HL-60 (cell line): Measurements from ENCODE around the gene ZNF70.

Experiments
- POLR2AphosphoS5 ChIP-seq: IDR thresholded peaks from 2 replicates; pipeline ENCODE4 v1.6.1; 2012; ENCODE audit warnings: low read depth
- TF ChIP-seq, protein P1 (sequence below): IDR thresholded peaks from one replicate; pipeline ENCODE4 v1.5.1; 2011; ENCODE audit warnings: low read length, control low read depth, inconsistent platforms; ENCODE audit not compliant: insufficient read depth

- TF ChIP-seq POLR2AphosphoS5, result no peak
- TF ChIP-seq, protein P1, sequence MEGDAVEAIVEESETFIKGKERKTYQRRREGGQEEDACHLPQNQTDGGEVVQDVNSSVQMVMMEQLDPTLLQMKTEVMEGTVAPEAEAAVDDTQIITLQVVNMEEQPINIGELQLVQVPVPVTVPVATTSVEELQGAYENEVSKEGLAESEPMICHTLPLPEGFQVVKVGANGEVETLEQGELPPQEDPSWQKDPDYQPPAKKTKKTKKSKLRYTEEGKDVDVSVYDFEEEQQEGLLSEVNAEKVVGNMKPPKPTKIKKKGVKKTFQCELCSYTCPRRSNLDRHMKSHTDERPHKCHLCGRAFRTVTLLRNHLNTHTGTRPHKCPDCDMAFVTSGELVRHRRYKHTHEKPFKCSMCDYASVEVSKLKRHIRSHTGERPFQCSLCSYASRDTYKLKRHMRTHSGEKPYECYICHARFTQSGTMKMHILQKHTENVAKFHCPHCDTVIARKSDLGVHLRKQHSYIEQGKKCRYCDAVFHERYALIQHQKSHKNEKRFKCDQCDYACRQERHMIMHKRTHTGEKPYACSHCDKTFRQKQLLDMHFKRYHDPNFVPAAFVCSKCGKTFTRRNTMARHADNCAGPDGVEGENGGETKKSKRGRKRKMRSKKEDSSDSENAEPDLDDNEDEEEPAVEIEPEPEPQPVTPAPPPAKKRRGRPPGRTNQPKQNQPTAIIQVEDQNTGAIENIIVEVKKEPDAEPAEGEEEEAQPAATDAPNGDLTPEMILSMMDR, result no peak
These were observed 38.7 kb upstream of the ZNF70 start for GRCh38 chr22:23789638-23790037.
